ENCODE measurements around the gene FGGY.

FGGY gene

DNA sequence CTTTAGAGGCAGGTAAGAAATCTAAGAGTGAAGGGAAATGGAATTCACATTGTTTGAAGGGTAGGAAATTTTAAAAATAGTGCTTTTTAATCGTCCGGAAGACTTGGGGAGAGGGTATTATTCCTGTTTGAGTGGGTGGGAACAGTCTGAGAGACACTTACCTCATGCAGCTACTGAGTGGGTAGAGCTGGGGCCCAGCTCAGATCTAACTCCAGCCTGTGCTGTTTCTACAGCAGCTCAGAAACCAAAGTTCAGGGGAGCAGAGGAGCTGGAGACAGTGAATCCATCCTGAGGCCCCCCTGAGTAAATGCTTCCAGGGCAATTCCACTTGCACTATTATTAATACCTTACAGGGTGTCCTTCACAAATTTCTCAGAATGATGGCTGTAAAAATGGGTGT lies 63.8 kb downstream of the FGGY start:
- TF ChIP-seq, protein P1, sequence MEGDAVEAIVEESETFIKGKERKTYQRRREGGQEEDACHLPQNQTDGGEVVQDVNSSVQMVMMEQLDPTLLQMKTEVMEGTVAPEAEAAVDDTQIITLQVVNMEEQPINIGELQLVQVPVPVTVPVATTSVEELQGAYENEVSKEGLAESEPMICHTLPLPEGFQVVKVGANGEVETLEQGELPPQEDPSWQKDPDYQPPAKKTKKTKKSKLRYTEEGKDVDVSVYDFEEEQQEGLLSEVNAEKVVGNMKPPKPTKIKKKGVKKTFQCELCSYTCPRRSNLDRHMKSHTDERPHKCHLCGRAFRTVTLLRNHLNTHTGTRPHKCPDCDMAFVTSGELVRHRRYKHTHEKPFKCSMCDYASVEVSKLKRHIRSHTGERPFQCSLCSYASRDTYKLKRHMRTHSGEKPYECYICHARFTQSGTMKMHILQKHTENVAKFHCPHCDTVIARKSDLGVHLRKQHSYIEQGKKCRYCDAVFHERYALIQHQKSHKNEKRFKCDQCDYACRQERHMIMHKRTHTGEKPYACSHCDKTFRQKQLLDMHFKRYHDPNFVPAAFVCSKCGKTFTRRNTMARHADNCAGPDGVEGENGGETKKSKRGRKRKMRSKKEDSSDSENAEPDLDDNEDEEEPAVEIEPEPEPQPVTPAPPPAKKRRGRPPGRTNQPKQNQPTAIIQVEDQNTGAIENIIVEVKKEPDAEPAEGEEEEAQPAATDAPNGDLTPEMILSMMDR (IDR thresholded peaks at IDR 0.05; ENCODE audit: low read depth, low read length) = no peak
- Histone ChIP-seq H3K9me3 (no peaks in the 10 kb centered on the region), H3K36me3 (no peaks in the 10 kb centered on the region), H3K27me3 (no peaks in the 10 kb centered on the region), H3K4me1 (no peaks in the 10 kb centered on the region), H3K4me3 (ENCODE audit: low read depth, low read length) (no peak overlapping the region)
- no peak for DNase-seq

DNA sequence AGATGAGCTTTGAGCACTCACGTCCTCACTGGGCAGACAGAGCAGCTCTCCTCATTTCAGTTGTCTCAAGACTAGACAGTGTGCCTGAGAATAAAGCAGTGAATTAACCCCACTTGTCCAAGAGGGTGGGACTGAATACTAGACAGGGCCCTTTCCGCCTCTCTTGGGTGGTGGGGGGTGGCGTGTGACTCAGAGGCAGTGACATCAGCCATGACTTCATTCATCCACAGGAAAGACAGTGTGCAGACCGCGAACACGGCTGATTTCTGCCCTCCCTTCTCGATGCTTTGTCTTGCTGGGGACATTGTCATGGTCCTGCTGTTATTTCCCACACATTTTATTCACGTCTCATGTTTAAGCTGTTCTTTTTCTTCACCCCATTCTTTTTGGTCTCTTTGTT lies 64.9 kb downstream of the FGGY start:
- no peak for DNase-seq
- H3K9me3 ChIP-seq = no peaks in the 10 kb centered on the region
- TF ChIP-seq, protein P1 (IDR thresholded peaks at IDR 0.05; ENCODE audit: low read depth, low read length) = no peak
- no peak overlapping the region for H3K4me3 ChIP-seq (ENCODE audit: low read depth, low read length)
- no peaks in the 10 kb centered on the region for H3K36me3 ChIP-seq
- H3K27me3 ChIP-seq = no peaks in the 10 kb centered on the region
- H3K4me1 ChIP-seq = no peaks in the 10 kb centered on the region

DNA sequence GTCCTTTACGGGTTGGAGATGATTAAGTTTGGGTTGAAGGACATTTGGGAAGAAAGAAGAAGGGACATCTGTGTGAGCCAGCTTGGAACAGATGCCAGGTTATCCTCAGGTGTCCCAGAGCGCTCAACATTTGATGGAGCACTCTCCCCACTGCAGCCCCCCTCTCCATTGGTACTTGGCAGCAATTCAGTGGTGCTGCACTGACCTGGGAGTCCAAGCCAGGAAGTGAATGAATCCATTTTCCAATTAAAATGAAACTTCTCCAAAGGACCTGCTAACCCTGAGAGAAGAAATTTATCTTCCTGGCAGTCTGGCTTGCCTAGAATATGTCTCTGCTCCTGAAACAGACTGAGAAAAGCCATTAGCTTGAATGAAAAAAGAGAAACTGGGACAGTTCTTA lies 67.1 kb downstream of the FGGY start:
- DNase-seq = no peak
- TF ChIP-seq, protein P1 (IDR thresholded peaks at IDR 0.05; ENCODE audit: low read depth, low read length) = no peak
- Histone ChIP-seq H3K27me3 (no peaks in the 10 kb centered on the region), H3K4me3 (ENCODE audit: low read depth, low read length) (no peak overlapping the region), H3K36me3 (no peaks in the 10 kb centered on the region), H3K9me3 (no peaks in the 10 kb centered on the region), H3K4me1 (no peaks in the 10 kb centered on the region)

DNA sequence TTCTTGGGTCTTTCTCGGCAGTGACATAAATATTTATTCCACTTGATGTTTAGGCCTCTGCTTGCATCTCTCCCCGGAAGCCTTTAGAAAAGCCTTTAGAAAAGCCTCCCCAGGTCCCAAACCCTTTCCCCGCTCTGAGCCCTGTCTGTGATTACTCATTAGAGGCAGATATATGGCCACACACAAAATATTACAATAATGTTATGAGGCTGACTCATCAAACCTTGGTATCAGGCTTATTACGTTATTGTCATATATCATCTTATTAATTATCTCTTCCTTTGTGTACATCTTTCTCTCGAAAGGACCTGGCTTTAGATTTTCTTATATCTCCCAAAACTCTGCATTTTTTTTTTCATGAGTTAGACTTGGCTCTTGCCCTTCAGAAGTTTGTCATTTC lies 69.5 kb downstream of the FGGY start:
- H3K4me1 ChIP-seq = no peaks in the 10 kb centered on the region
- H3K27me3 ChIP-seq = no peaks in the 10 kb centered on the region
- H3K36me3 ChIP-seq = no peaks in the 10 kb centered on the region
- H3K4me3 ChIP-seq (ENCODE audit: low read depth, low read length) = no peak overlapping the region
- TF ChIP-seq, protein P1 (IDR thresholded peaks at IDR 0.05; ENCODE audit: low read depth, low read length) = no peak
- no peaks in the 10 kb centered on the region for H3K9me3 ChIP-seq
- no peak for DNase-seq

DNA sequence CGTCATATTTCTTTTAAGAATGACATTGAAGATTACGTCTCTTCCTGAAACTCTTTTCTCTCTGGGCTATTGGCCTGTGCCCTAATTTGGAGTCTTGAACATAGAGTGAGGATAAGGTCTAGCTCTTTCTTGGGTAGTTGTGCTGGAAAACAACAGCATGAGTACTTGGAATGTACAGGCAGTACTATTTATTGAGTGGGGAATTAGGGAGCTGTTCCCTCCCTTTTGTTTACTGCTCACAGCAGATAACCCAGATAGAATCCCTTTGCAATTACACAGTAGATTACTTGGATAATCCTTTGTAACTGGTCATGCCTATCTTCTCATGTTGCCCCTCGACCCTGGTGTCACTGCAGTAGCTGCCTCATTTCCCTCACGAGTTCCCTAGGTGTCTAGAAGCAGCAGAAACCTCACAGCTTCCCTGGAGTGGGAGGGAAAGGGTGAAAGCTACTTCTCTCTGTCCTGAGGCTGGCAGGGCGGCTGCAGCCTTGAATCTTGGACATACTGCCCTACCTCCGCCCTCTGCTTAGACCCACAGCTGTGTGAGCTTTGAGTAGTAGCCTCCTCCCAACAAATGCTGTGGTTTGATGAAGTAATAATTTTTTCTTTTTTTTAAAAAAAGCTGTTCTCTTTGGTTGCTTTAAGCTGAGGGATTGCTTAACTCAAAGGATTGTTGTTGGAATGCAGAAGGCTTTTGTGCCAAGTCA lies 70.6 kb downstream of the FGGY start:
- no peak for DNase-seq
- Histone ChIP-seq H3K4me1 (no peaks in the 10 kb centered on the region), H3K36me3 (no peaks in the 10 kb centered on the region), H3K9me3 (no peaks in the 10 kb centered on the region), H3K4me3 (ENCODE audit: low read depth, low read length) (no peak overlapping the region), H3K27me3 (no peaks in the 10 kb centered on the region)
- TF ChIP-seq, protein P1 (IDR thresholded peaks at IDR 0.05; ENCODE audit: low read depth, low read length) = no peak

DNA sequence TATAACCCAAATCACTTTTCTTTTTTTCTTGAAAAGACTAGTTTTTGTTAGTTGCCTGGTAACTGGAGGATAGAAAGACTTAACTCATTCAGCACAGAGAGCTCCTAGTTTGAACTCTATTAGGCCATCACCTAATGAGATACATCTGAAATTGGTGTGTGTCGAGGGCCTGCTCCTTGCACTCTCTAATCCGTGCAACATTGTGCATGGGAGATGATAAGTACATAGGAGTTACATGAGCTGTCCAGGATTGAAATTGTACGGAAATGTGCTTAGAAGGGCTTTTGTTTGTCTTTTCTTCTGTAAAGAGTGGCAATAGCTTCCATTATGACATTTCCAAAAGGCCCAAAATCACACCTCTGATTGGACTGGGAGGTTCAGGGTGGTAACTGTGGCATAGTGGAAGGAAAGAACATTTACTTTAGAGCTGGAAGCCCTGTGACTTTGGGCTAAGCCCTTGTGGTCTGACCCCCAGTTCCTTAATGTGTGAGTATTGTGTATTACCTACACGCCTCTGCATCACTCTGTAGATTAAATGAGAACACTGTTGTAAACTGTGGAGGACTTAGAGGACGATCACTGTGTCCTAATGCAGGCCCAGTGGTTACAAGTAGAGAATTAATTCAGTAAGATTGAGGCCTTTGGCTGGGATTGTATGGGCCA lies 71.2 kb downstream of the FGGY start:
- Histone ChIP-seq H3K36me3 (no peaks in the 10 kb centered on the region), H3K4me3 (ENCODE audit: low read depth, low read length) (no peak overlapping the region), H3K27me3 (no peaks in the 10 kb centered on the region), H3K4me1 (no peaks in the 10 kb centered on the region), H3K9me3 (no peaks in the 10 kb centered on the region)
- DNase-seq = no peak
- TF ChIP-seq, protein P1 (IDR thresholded peaks at IDR 0.05; ENCODE audit: low read depth, low read length) = no peak
